NCI-H774 (cell line): Measurements from ENCODE around the gene CCDC192.

Experiments
- DNase-seq: peaks from one replicate; lab custom pipeline; 2025; lab: John Stamatoyannopoulos, UW

Gene CCDC192

DNA sequence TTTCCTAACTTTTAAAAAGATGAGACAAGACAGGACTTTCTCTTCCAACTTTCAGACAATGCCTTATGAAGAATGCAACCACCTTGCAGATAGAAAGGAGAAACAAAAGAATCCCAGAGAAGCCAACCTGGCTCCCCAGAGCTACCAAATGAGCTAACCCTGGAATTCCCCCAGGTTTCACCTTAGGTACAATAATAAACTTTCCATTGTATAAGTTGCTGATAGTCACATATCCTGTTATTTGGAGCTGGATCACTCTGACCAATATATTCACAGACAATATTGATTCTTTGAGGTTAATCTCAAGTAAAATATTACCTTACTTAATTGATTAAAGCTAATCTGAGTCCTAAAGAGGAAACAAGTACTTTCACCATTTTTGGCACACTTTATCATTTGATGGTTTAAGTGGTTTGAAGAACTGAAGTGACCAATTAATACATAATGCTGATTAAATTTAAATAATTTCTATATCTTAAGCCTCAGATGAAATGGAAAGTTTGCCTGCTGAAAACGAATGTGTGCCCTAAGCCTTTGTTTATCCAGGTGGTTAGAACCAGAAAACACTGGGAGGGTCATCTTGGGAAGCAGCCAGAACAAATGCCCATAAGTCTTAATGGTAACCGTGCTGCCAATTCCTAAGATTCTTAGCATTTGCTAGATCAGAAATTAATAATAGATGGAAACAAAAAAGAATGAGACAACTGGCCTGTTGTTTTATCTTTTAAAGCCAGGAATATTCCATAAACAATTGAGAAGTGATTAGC lies 220.8 kb downstream of the CCDC192 start:
- DNase-seq, result no peak

DNA sequence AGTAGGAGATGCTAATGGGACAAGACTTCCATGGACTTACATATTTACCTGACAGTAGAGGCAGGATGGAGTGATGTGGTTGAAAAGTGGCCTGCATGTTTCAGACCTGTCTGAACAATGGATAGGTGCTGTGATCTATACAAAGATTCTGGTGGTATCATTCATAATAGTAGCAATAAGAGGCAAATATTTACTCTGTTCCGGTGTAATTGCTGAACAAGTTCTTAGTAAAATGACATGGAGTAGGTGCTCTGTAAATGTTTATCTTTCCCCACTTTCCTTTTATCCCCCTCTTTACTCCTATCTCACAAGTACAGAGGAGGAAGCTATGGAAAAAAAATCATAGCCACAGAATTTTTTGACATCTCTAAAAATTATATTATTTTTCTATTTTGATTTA lies 221.4 kb downstream of the CCDC192 start:
- DNase-seq, result peak; percentile 41

DNA sequence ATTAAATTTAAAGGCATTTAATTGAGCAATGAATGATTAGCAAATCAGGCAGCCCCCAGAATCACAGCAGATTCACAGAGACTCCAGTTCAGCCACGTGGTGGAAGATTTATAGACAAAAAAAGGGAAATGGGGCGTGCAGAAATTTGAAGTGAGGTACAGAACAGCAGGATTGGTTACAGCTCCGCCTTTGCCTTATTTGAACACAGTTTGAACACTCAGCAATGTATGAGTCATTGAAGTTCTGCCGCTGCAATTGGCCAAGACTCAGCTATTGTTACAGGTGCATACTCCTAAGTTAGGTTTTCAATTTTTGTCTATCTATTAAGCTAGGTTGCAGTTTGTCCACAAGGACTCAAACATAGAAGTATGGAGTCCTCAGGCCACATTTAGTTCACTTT lies 222.7 kb downstream of the CCDC192 start:
- no peak for DNase-seq

DNA sequence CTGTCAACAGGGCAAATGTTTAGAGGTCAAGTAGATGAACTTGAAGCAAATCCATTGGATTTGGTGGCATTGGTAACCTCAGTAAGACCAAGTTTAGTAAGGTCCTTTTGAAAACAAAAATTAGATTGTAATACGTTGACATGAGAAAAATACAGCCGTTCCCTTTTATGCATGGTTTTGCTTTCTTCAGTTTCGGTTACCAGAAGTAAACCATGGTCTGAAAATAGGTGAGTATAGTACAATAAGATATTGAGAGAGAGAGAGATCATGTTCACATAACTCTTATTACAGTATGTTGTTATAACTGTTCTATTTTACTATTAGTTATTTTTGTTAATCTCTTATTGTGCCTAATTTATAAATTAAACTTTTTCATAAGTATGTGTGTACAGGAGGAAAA lies 223.8 kb downstream of the CCDC192 start:
- no peak for DNase-seq

DNA sequence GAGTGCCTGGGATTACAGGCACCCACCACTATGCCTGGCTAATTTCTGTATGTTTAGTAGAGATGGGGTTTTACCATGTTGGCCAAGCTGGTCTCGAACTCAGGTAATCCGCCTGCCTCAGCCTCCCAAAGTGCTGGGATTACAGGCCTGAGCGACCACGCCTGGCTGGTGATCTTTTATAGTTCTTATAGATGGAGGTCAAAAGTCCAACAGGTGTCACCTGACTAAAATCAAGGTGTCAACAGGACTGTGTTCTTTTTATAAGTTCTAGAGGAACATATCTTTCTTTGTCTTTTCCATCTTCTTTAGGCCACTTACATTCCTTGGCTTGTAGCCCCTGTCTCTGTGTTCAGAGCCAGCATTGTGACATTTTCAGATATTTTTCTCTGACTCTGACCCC lies 224.9 kb downstream of the CCDC192 start:
- DNase-seq, result no peak

DNA sequence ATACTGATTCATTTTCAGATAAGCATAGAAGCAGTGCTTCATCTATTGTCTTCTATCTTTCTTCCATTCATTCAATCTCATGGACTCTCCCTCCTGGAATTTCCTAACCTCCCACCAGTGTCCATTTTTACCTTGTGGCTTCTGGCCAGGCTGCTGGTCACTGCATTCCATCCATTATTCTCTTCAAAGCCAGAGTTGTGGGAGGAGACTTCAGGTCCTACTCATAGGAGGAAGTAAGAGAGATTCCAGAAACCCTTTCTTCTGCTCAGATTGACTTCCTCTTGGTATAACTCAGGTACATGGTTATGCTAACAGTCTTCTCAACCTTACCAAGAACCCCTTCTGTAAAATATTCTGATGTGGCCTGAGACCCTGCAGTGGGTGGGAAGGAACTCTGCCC lies 227.1 kb downstream of the CCDC192 start:
- no peak for DNase-seq

DNA sequence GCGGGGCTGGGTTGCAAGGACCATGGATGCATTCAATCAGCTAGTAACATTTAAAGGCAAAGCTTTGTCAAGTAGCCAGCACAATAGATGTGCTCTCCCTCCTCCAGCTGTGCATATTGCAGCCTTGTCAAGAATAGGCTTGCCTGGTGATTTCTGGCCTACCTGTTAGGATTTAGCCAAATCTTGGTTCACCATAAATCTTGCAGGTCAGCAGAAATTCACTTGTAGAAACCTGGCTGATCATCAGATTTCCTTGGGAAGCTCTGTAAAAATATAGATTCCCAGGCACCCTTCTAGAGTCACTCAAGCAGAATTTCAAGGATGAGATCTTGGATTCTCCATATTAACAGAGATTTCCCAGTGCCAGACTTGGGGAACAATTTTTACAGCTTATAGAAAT lies 228.2 kb downstream of the CCDC192 start:
- no peak for DNase-seq

DNA sequence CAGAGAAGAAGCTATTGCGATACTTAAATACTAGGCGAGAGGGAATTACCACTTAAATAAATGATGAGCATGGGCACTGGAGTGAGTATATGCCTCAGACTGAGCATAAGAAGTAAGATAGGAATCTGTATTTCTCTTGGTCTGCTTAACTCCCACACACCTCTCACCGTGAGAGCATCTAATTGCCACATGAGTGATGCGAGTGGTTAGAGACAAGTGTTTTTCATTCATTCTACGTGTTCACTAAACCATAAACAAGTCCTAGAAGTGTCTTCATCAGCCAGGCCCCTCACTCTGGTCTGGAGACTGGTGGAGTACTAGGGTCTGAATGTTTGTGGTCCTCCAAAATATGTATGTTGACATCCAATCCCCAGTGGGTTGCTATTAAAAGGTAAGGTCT lies 230.2 kb downstream of the CCDC192 start:
- DNase-seq, result no peak

DNA sequence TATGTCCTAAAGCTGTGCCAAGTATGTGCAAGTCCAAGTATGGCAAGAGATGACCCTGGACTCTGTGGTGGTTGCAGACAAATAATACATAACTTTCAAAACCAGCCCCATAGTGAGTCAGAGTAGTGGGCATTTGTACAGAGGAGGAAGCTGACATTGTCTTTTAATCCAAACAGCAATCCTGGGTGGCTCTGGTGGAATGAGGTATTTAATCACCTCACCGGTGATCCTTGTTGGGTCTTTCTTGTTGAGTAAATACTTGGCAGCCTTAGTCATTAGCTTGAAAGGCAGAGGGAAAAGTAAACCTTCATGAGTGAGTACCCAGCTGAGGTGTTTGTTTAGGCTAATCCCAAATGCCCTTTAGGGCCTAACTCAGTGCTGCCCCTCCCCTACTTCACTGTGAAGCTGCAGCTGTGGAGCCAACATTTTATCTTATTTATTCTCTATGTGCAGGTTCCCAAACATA lies 231.6 kb downstream of the CCDC192 start:
- peak; percentile 85 for DNase-seq

DNA sequence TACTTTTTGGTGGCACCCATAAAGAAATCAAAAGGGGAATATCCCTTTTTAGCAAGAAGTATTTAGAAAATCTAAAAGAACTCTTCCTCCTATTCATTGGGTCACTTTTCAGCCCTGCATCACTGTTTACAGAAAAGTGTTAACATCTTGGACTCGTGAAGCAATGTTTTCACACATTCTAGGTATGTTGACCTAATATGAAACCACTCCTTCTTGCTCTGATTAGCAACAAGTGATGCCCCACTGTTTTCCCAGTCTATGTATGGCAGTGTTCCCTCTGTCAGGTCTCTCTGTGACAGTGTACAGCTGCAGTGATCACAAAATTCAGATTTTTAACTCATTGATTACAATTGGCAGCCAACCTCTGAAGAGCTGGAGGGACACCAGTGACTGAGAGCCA lies 232.2 kb downstream of the CCDC192 start:
- DNase-seq, result no peak

DNA sequence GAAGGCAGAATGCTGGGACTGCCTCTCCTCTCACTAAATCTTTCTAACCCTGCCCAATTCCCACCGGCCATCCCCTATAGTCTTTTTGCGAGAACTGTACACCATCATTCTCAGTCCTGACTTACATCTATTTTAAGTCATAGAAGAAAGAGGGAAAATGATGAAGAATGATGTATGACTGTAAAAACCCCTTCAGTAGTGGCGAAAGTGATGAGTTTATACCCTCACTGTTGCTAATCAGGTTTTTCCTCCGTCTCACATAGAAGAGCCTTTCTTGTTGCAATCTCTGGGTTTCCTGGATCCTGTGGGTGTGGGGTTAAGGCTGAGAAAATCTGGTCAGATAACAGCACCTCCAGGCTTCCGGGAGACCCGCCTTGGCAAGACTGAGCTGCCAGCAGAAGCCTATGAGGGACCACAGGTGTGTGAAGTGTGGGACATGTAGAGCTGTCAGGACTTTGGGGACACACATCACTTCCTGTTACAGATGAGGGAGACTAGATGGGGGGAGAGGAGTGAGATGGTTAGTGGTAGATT lies 233.3 kb downstream of the CCDC192 start:
- no peak for DNase-seq

DNA sequence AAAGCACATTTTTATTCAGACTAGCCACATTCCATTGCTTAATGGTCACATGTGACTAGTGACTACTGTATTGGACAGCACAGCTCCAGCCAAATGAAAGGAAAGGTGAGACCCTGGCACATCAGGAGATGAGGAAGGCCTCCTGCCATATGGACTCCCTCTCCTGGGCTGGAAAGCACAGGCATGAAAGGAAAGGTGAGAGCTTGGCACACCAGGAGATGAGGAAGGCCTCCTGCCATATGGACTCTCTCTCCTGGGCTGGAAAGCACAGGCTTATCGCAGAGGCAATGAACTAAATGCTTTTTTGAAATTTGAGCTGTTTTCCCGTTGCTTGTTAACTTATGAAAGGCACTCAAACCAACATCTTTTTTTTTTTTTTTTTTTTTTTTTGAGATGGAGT lies 235.6 kb downstream of the CCDC192 start:
- DNase-seq, result no peak

DNA sequence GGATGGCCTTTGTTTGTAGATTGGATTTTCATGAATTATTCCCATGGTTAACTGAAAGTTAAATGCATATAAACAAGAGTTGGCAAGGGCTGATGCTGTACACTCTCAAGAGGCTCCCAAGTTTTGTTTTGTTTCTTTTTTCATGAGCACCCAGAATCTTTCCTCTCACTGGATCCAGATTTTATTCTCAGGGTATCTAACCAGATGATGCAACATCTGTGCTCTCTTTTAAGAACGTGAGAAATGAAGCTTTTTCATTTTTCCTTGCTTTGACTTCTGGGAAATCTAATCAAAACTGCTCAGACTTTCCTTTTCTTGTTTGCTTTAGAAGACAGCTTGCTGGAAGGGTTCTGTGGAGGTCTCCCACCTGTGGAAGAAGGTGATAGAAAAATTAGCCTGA lies 237.7 kb downstream of the CCDC192 start:
- no peak for DNase-seq

DNA sequence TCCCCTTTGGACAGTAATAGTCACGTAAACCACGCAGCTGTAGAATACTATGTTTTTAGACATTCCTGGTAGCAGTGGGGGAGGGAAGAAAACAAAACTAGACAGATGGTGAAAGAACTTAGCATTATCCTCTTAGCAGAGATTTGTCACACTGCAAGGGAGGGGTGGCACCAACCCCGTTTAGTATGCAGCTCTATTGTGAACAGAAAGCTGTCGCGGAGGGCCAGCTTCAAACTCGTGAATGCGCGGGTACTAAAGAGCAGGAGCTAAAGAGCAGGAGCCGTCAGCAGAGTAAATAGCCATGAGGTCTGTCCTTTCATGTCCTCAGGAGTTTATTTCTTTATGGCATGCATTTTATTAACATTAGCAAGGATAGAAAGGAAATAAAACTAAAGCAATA lies 238.5 kb downstream of the CCDC192 start:
- no peak for DNase-seq

DNA sequence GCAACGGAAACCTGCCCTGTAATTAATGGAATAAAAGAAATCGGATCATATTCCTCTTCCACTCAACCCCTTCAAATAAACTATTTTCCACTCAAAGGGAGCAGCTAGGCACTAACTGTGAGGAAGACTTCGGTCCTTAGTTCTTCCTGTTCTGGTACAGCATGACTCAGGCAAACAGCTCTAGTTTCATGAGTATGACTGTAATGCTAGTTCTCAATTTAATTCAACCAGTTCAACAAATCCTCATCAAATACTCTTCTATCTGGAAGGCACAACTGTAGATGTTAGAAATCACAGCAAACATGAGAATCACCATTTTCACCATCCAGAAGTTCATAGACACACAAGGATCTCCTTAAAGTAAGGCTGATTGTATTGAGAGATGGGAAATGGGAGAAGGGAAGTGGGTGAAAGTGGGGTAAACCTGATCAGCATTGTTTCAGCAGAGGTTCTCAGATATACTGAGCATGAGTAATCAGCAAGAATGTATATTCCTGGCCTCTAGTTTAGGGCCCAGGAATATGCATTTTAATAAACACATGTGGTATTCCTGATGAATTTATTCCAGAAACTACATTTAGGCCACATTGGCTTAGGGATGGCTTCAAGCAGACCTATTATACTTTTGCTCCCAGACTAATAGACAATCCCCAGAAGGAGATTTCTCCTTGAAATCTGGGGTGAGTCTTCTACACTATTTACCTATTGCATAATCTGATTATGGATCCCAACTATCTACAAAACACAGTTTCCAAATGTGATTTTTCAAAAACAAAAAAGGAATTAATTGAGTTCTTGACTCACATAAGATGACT lies 239.3 kb downstream of the CCDC192 start:
- DNase-seq, result no peak

DNA sequence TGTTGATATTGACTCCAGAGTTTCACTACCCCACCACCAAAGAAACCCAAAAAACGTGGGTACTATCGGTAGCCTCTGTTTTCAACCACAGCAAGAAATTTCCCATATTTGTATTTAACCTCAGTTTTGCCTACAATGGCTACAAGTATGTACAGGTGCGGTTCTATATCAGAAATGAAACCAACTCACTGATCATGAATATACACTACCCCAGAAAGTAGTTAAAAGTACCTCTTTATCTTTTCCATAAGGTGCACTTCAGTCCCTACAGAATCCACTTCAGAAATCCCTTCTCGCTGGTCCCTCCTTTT lies 239.8 kb downstream of the CCDC192 start:
- DNase-seq, result no peak

DNA sequence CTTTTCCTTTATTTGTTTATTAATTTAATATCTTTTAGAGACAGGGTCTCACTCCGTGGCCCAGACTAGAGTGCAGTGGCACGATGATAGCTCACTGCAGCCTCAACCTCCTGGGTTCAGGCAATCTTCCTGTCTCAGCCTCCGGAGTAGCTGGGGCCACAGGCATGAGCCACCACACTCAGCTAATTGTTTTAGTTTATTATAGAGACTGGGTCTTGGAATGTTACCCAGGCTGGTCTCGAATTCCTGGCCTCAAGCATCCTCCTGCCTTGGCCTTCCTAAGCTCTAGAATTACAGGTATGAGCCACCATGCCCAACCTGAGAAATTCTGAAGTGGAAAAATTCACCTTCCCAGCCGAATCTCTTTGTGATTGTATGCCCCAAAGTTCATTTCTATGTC lies 240.9 kb downstream of the CCDC192 start:
- no peak for DNase-seq

DNA sequence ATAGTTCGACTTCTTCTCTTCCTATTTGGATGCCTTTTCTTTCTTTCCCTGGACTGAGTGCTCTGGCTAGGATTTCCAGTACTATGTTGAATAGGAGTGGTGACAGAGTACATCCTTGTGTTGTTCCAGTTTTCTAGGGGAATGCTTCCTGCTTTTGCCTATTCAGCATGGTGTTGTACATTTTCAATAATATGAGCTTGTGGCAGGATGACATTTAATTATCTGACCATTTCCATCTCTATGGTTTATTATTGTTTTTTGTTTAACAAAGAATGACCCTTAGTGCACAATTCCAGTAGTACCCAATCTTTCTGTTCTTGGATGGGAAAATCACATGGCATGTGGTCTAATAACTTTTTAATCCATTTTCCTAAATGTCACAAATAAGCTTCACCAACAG lies 244.8 kb downstream of the CCDC192 start:
- DNase-seq, result no peak

DNA sequence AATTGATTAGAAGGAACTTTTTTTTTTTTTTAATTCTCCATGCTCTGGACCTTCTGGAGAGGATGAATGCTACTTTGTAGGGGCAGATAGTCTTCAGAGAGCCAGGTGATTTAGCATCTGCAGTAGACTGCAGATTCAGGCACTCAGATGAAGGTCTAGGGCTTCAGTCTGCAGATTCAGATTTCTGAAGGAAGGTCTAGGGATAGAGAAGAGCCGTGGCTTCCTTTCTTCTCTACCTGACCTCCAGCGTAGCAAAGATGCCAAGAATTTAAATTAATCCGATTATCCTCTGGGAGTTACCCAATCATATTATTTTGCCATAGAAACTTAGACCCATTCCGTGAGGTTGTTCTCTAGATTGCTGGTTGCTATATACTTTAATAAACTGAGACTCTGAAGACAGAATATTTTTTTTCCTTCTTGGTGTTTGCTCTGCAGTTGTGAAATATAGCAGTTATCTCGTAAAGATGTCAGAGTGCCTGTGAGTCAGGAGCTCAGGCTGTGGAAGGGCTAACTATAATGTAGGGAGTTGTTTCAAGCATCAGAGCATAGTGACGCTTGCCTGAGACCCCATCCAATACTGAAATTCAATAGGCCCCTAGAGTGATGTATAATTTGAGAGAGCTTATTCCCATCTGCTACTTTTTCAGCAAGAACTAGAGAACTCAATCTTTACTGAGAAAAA lies 247.7 kb downstream of the CCDC192 start:
- no peak for DNase-seq

DNA sequence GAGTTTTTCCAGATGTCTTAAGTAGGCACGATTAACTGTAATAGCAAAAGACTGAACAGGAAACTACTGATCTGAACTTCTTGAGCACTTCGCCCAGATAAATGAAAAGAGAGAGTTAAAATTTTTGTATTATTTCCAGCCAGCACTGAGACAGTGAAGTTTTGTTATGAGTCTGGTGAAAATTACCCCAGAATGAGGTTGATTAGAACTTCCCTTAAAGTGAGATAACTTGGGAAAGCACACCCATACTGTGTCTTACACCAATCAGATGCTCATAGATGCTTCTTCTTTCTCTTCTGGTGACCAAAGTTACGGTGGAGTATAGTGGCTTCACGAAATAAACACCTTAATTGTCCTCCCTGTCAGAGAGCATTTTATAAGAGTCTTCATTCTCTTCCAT lies 248.6 kb downstream of the CCDC192 start:
- DNase-seq, result no peak

DNA sequence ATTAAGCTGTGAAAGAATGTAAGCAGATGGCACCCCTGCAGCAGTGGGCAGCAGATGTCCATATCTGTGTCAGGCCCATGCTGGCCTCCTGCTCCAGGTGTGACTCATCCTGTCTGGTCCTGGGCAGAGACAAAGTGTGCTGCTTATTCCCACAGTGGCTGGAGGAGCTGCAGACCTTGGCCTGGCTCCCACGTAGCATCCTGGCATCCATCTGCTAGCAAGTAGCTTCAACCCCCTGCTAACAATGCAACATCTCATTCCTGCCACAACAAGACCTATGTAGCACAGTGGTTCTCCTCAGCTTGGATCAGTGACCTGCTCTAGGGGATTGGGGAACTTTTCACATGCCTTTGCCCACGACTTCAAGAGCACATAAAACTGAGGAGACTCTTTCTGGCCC lies 254.0 kb downstream of the CCDC192 start:
- DNase-seq, result no peak

DNA sequence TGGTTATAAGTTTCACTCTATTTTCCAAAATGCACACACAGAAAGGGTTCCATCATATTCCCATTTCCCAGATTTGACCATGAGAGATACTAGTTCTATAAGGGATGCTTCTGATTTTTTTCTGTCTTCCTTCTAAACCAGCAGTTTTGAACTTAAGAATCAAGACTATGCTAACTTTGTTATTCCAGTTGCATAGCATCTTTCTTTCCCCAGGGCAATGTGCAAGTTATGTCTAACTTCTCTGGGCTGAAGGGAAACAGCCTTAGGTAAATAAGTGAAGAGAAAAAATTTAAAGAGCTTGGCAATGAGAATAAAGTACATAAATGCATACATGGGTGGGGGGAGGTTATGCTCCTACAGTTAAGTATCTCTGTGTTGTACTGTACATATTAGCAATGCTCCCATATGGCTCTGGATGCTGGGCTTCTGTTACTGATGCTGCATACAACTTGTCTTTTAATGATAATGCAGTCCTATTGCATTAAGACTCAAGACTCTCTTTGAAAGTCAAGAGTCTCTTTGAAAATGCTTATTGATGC lies 254.6 kb downstream of the CCDC192 start:
- no peak for DNase-seq
